Neural cell (in vitro differentiated cells): Measurements from ENCODE around the gene PFKL. TPM values are rescaled to one million over a fixed set of nuclear protein-coding genes. Genes with fewer than 3 reads are reported as not detected.

Source experiments
- H2AFZ ChIP-seq: fragments of 200-600, 300-800 bp; sonication (generic), shearing (Covaris generic); 2 replicates; pipeline ENCODE4 v1.6.0; 2014; ENCODE audit warnings: low read depth, mild to moderate bottlenecking, antibody characterized with exemption, low read length, moderate library complexity
- H3F3A ChIP-seq: fragments of 200-600 bp; shearing (Covaris generic); 2 replicates; pipeline ENCODE4 v1.6.1; 2016; ENCODE audit warnings: mild to moderate bottlenecking, moderate library complexity, mixed read lengths, antibody characterized with exemption, low read length; ENCODE audit not compliant: insufficient read depth, poor library complexity, severe bottlenecking
- H3K27ac ChIP-seq: fragments of 200-600, 300-800 bp; sonication (generic), shearing (Covaris generic); 2 replicates; pipeline ENCODE4 v1.5.1; 2014; ENCODE audit warnings: mild to moderate bottlenecking, low read length, moderate library complexity
- H3K27me3 ChIP-seq: fragments of 300-800, 200-600 bp; sonication (generic), shearing (Covaris generic); 2 replicates; pipeline ENCODE4 v1.6.0; 2014; ENCODE audit warnings: mild to moderate bottlenecking, low read depth, low read length, moderate library complexity; ENCODE audit not compliant: insufficient read depth
- H3K36me3 ChIP-seq: fragments of 300-800, 200-600 bp; sonication (generic), shearing (Covaris generic); 2 replicates; pipeline ENCODE4 v1.5.1; 2014; ENCODE audit warnings: mild to moderate bottlenecking, antibody characterized with exemption, low read length, moderate library complexity; ENCODE audit not compliant: insufficient read depth
- H3K4me2 ChIP-seq: fragments of 300-800, 200-600 bp; sonication (generic), shearing (Covaris generic); 2 replicates; pipeline ENCODE4 v1.6.0; 2014; ENCODE audit warnings: mild to moderate bottlenecking, low read length
- H3K4me3 ChIP-seq: fragments of 300-800, 200-600 bp; sonication (generic), shearing (Covaris generic); 2 replicates; pipeline ENCODE4 v1.5.1; 2014; ENCODE audit warnings: mild to moderate bottlenecking, low read length, moderate library complexity
- H3K79me2 ChIP-seq: fragments of 200-600 bp; shearing (Covaris generic); replicated peaks from 2 replicates; pipeline ENCODE4 v1.6.0; 2014; ENCODE audit warnings: mild to moderate bottlenecking, low read length, moderate library complexity; ENCODE audit not compliant: insufficient read depth
- H3K9ac ChIP-seq: fragments of 300-800, 200-600 bp; sonication (generic), shearing (Covaris generic); 2 replicates; pipeline ENCODE4 v1.6.1; 2016; ENCODE audit warnings: mild to moderate bottlenecking, low read length, mixed read lengths
- H3K9me2 ChIP-seq: fragments of 200-600 bp; shearing (Covaris generic); 2 replicates; pipeline ENCODE4 v1.6.1; 2016; ENCODE audit warnings: mild to moderate bottlenecking, low read length, mixed read lengths; ENCODE audit not compliant: insufficient read depth
- H3K9me3 ChIP-seq: fragments of 200-600, 300-800 bp; sonication (generic), shearing (Covaris generic); 2 replicates; pipeline ENCODE4 v1.6.1; 2016; ENCODE audit warnings: mild to moderate bottlenecking, mixed run types, low read length, moderate library complexity, mixed read lengths
- H4K20me1 ChIP-seq: fragments of 200-600 bp; shearing (Covaris generic); 2 replicates; pipeline ENCODE4 v1.6.1; 2016; ENCODE audit warnings: mild to moderate bottlenecking, mixed run types; ENCODE audit not compliant: insufficient read depth
- EP300 ChIP-seq: fragments of 450-650 bp; conservative IDR thresholded peaks from 2 replicates; pipeline ENCODE4 v1.6.1; 2014; ENCODE audit warnings: antibody characterized with exemption, mild to moderate bottlenecking, moderate library complexity; ENCODE audit not compliant: poor library complexity, severe bottlenecking
- EZH2 ChIP-seq: fragments of 200-600, 300-800 bp; shearing (Covaris generic), sonication (generic); IDR thresholded peaks from 2 replicates; pipeline ENCODE4 v1.6.1; 2014; ENCODE audit warnings: antibody characterized with exemption, low read length, borderline replicate concordance, mild to moderate bottlenecking; ENCODE audit not compliant: insufficient read depth, poor library complexity, severe bottlenecking
- MXI1 ChIP-seq: fragments of 450-650 bp; conservative IDR thresholded peaks from 2 replicates; pipeline ENCODE4 v1.6.1; 2014; ENCODE audit warnings: antibody characterized with exemption, mild to moderate bottlenecking; ENCODE audit not compliant: poor library complexity, severe bottlenecking
- POLR2AphosphoS5 ChIP-seq: IDR thresholded peaks from 2 replicates; pipeline ENCODE4 v1.6.1; 2012
- RAD21 ChIP-seq: fragments of 450-650 bp; conservative IDR thresholded peaks from 2 replicates; pipeline ENCODE4 v1.6.1; 2014; ENCODE audit warnings: antibody characterized with exemption, mild to moderate bottlenecking, moderate library complexity
- SMC3 ChIP-seq: fragments of 450-650 bp; conservative IDR thresholded peaks from 2 replicates; pipeline ENCODE4 v1.6.1; 2014; ENCODE audit warnings: antibody characterized with exemption, mild to moderate bottlenecking, moderate library complexity; ENCODE audit not compliant: poor library complexity
- TAF1 ChIP-seq: IDR thresholded peaks from 2 replicates; pipeline ENCODE4 v1.6.1; 2012; ENCODE audit warnings: low read depth
- polyA plus RNA-seq: library from polyadenylated mRNA; depleted of rRNA; stranded (reverse); fragments of >200 nt; gene quantifications from 2 replicates; pipeline ENCODE4 v1.2.3, GENCODE V29; 2014
- TF ChIP-seq, protein P1 (sequence below): IDR thresholded peaks from 2 replicates; pipeline ENCODE4 v1.6.1; 2012; ENCODE audit warnings: borderline replicate concordance
- TF ChIP-seq, protein P2 (sequence below): fragments of 450-650 bp; IDR thresholded peaks from 2 replicates; pipeline ENCODE4 v1.5.1; 2014; ENCODE audit warnings: antibody characterized with exemption, mild to moderate bottlenecking, moderate library complexity; ENCODE audit not compliant: poor library complexity, severe bottlenecking

The PFKL gene
- polyA plus RNA-seq, 1 donor from 2014 or later = 79.6 TPM

GRCh38 chr21:44324854-44325107, 24.9 kb downstream of the PFKL start:
- no peaks in the 10 kb centered on the region for H3K79me2 ChIP-seq
- H3K27me3 ChIP-seq = no peaks in the 10 kb centered on the region
- H3K4me3 ChIP-seq = no peak overlapping the region
- no peak overlapping the region for H3K9ac ChIP-seq
- H3K9me2 ChIP-seq = no peaks in the 10 kb centered on the region
- H3K27ac ChIP-seq = no peak overlapping the region
- no peaks in the 10 kb centered on the region for H4K20me1 ChIP-seq
- no peaks in the 10 kb centered on the region for H3F3A ChIP-seq
- H3K36me3 ChIP-seq = no peaks in the 10 kb centered on the region
- H3K9me3 ChIP-seq = no peaks in the 10 kb centered on the region
- H2AFZ ChIP-seq = no peak overlapping the region
- H3K4me2 ChIP-seq = no peak overlapping the region
- no peak for TF ChIP-seq EZH2
- no peak for TF ChIP-seq RAD21
- TF ChIP-seq POLR2AphosphoS5 = no peak

DNA sequence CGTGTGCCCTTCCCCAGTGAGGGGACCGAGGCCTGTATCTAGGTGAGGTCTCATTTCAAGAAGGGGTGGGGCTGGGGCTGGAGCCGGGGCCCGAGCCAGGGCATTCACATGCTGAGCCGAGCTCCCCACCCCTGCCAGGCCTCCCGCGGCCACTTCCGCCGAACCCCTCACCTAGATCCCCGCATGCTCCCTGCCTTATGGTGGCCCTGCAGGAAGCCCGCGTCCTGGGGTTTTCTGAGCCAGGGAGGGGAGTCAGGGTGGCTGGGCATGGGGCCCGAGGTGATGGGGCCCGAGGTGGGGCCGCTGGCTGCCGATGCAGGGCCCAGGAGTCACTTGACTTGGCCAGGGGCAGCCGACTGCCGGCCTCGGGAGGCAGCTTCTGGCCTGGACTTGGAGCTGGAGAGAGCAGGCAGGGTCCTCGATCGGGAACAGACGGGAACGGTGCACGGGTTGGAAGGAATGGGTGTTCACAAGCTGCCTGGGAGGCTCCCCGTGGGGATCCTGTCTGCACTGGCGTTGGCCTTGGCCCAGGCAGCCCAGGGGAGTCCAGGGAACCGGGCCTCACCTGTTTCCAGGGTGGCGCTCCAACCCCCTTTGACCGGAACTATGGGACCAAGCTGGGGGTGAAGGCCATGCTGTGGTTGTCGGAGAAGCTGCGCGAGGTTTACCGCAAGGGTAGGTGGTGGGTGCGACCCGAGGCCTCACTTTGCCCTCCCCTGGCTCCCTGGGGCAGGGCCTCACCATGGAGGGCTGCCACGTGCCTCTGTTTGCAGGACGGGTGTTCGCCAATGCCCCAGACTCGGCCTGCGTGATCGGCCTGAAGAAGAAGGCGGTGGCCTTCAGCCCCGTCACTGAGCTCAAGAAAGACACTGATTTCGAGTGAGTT, 25.8 kb downstream of the PFKL start:
- Histone ChIP-seq H3K9me2 (no peaks in the 10 kb centered on the region), H3K27me3 (no peaks in the 10 kb centered on the region), H3K36me3 (no peaks in the 10 kb centered on the region), H3F3A (no peaks in the 10 kb centered on the region), H2AFZ (no peak overlapping the region), H3K4me2 (no peak overlapping the region), H3K9ac (no peak overlapping the region), H4K20me1 (no peaks in the 10 kb centered on the region), H3K4me3 (no peak overlapping the region), H3K79me2 (no peaks in the 10 kb centered on the region), H3K9me3 (no peaks in the 10 kb centered on the region), H3K27ac (no peak overlapping the region)
- no peak for TF ChIP-seq RAD21
- TF ChIP-seq EP300 = no peak
- no peak for TF ChIP-seq MXI1
- TF ChIP-seq, protein P1, sequence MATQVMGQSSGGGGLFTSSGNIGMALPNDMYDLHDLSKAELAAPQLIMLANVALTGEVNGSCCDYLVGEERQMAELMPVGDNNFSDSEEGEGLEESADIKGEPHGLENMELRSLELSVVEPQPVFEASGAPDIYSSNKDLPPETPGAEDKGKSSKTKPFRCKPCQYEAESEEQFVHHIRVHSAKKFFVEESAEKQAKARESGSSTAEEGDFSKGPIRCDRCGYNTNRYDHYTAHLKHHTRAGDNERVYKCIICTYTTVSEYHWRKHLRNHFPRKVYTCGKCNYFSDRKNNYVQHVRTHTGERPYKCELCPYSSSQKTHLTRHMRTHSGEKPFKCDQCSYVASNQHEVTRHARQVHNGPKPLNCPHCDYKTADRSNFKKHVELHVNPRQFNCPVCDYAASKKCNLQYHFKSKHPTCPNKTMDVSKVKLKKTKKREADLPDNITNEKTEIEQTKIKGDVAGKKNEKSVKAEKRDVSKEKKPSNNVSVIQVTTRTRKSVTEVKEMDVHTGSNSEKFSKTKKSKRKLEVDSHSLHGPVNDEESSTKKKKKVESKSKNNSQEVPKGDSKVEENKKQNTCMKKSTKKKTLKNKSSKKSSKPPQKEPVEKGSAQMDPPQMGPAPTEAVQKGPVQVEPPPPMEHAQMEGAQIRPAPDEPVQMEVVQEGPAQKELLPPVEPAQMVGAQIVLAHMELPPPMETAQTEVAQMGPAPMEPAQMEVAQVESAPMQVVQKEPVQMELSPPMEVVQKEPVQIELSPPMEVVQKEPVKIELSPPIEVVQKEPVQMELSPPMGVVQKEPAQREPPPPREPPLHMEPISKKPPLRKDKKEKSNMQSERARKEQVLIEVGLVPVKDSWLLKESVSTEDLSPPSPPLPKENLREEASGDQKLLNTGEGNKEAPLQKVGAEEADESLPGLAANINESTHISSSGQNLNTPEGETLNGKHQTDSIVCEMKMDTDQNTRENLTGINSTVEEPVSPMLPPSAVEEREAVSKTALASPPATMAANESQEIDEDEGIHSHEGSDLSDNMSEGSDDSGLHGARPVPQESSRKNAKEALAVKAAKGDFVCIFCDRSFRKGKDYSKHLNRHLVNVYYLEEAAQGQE = no peak
- no peak for TF ChIP-seq EZH2
- TF ChIP-seq, protein P2, sequence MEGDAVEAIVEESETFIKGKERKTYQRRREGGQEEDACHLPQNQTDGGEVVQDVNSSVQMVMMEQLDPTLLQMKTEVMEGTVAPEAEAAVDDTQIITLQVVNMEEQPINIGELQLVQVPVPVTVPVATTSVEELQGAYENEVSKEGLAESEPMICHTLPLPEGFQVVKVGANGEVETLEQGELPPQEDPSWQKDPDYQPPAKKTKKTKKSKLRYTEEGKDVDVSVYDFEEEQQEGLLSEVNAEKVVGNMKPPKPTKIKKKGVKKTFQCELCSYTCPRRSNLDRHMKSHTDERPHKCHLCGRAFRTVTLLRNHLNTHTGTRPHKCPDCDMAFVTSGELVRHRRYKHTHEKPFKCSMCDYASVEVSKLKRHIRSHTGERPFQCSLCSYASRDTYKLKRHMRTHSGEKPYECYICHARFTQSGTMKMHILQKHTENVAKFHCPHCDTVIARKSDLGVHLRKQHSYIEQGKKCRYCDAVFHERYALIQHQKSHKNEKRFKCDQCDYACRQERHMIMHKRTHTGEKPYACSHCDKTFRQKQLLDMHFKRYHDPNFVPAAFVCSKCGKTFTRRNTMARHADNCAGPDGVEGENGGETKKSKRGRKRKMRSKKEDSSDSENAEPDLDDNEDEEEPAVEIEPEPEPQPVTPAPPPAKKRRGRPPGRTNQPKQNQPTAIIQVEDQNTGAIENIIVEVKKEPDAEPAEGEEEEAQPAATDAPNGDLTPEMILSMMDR = no peak
- no peak for TF ChIP-seq SMC3
- no peak for TF ChIP-seq TAF1
- no peak for TF ChIP-seq POLR2AphosphoS5
